Fibroblast of villous mesenchyme (primary cell): ENCODE data around the gene ZNF536. TPM values are rescaled to one million over a fixed set of nuclear protein-coding genes. Genes with fewer than 3 reads are reported as not detected.

Experiments
- DNase-seq: peaks from one replicate; pipeline ENCODE4 v3.0.0-alpha.2; 2010; ENCODE audit warnings: low read depth
- H3K4me3 ChIP-seq: 2 replicates; pipeline ENCODE4 v1.5.1; 2011; ENCODE audit warnings: low read depth, mild to moderate bottlenecking, low read length
- CTCF ChIP-seq: IDR thresholded peaks from 2 replicates; pipeline ENCODE4 v1.5.1; 2012; ENCODE audit warnings: low read depth, mild to moderate bottlenecking, low read length; ENCODE audit not compliant: insufficient read depth
- total RNA-seq: library from RNA; depleted of rRNA; stranded (reverse); fragments of >200 nt; gene quantifications from 2 replicates; pipeline ENCODE4 v1.2.3, GENCODE V29; 2012

The ZNF536 gene
- total RNA-seq, 1 donor, result not detected

DNA sequence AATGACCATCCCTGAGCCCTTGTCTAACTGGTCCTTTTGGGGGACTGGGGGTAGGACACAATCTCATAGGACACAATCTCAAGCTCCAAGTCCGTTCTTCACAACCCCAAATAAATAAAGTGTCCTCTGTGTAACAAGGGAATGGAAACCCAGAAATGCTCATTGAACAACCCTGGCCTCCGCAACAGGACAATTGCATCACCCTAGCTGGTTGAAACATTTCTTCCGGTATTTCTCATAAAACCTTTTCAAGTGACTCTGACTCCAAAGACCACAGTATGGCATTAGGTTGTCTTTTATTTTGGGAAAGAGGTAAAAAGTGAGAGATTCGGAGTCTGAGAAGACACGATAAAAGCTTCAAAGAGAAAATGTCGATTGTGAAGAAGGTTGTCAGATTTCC is 186.6 kb downstream of the ZNF536 start:
- no peak for TF ChIP-seq CTCF
- DNase-seq, result no peak
- H3K4me3 ChIP-seq, result no peak overlapping the region

DNA sequence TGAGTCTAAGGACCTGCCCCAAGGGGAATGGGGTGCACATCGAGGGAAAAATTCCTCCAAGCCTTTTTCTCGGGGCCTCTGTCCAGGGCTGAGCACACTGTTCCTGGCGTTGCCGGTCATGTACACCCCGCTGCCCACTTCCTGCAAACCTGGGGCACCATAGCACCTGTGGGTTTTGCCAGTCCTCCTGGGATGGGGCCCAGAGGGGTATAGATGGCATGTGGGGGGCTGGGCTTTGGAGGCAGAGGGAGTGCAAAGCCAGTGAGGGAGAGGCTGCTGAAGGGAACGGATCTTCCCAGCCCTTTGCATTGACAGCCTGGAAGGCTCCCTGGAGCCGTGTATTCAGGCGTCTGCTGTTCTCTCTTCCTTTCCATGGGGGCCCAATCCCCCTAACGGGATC is 187.3 kb downstream of the ZNF536 start:
- no peak overlapping the region for H3K4me3 ChIP-seq
- DNase-seq, result no peak
- TF ChIP-seq CTCF, result no peak

DNA sequence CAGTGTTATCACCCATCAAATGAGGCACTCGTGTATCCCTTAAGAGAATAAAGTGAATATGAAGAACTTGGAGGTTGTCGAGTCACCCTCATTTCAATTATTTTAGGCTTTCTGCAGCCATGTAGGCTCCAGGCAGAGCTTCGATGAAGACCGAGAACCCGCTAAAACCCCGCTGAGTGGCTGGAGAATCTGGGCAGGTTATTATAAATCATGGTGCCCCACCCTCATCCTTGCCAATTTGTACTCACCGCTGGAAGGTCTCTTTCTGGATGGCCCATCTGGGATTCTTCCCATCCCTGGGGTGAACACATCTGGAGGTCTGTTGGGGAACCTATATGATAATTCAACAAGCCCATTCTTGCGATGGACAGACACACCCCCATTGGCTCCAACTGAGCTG is 190.8 kb downstream of the ZNF536 start:
- TF ChIP-seq CTCF, result no peak
- DNase-seq, result no peak
- no peak overlapping the region for H3K4me3 ChIP-seq

DNA sequence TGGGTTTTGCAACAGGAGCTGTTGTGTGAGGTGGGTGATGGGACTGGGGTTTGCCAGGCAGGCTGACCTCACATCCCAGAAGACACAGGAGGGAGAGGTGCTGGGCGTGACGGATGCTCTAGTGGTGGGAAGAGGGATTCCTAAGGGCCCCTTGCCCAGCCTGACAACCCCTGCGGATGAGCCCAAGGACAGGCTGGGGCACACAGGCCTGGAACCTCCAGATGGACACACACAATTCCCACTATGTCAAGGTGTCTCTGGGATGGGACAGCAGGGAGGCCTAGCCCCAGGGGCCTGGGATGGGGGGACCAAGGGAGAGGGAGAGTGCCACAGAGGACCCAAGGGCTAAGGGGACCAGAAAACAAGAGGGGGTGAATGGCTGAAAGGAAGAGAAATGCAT is 191.5 kb downstream of the ZNF536 start:
- DNase-seq, result no peak
- no peak for TF ChIP-seq CTCF
- H3K4me3 ChIP-seq, result no peak overlapping the region

GRCh38 chr19:30564551-30565011 is 192.4 kb downstream of the ZNF536 start:
- H3K4me3 ChIP-seq, result no peak overlapping the region
- no peak for TF ChIP-seq CTCF

DNA sequence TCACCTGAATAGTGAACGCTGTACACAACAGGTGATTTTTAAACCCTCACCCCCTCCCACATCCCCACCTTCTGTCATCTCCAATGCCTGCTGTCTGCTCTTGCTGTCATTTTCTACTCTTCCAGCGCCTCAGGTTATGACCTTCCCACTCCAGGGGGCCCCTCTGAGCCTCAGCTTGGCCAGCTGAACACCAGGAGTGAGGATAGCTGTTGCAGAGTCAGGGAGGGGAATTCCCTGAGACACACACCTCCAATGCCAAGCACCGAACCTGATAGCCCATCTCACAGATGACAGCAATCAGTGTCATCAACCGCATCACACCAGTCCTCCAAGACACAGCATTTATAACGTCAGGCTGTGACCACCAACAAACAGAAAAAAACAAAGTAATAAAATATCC is 193.5 kb downstream of the ZNF536 start:
- H3K4me3 ChIP-seq, result no peak overlapping the region
- TF ChIP-seq CTCF, result no peak
- no peak for DNase-seq

More at GRCh38 chr19:30564551-30565011, 192.4 kb downstream of the ZNF536 start:
- DNase-seq, result no peak

- DNase-seq, result no peak
- TF ChIP-seq CTCF, result no peak
- no peak overlapping the region for H3K4me3 ChIP-seq
Observed at GRCh38 chr19:30566681-30567420, 194.7 kb downstream of the ZNF536 start.
